IMR-90 (cell line): Measurements from ENCODE around the gene PRSS33. TPM values are rescaled to one million over a fixed set of nuclear protein-coding genes. Genes with fewer than 3 reads are reported as not detected.

ENCODE experiments used
- ATAC-seq: fragments of 200-7000 bp; cut with Tn5 transposase; 2 replicates; pipeline ENCODE4 v1.9.1; 2020; ENCODE audit warnings: low read depth, mild to moderate bottlenecking, moderate library complexity
- BruUV-seq: library from RNA; stranded (reverse); fragments of 400-500 nt; replicated peaks from 2 replicates; lab custom pipeline; 2021; lab: Mats Ljungman, UMichigan
- CTCF ChIA-PET: fragments of 300-600 bp; formaldehyde crosslinking; extraction: SDS; loops from one replicate; lab custom pipeline; 2021; ENCODE audit warnings: antibody characterized with exemption; lab: Yijun Ruan, JAX
- POLR2A ChIA-PET: fragments of 300-600 bp; sonication (Branson Sonifier 250); formaldehyde crosslinking; loops from one replicate; lab custom pipeline; 2022; ENCODE audit warnings: antibody characterized with exemption; ENCODE audit not compliant: unreplicated experiment; lab: Charles Lee
- DNase-seq: peaks from one replicate; pipeline ENCODE4 v3.0.0; 2013
- H2AFZ ChIP-seq: replicated peaks from 2 replicates; pipeline ENCODE3; 2013; ENCODE audit warnings: low read length, mild to moderate bottlenecking; ENCODE audit not compliant: poor library complexity
- H2AK5ac ChIP-seq: 2 replicates; pipeline ENCODE4 v1.6.1; 2013; ENCODE audit warnings: low read depth, low read length, inconsistent platforms
- H2AK9ac ChIP-seq: replicated peaks from 2 replicates; pipeline ENCODE3; 2013; ENCODE audit warnings: mild to moderate bottlenecking, low read depth, low read length, moderate library complexity; ENCODE audit not compliant: poor library complexity
- H2BK120ac ChIP-seq: 2 replicates; pipeline ENCODE4 v1.6.1; 2013; ENCODE audit warnings: low read depth, low read length, inconsistent platforms
- H2BK15ac ChIP-seq: 3 replicates; pipeline ENCODE4 v1.6.1; 2013; ENCODE audit warnings: low read depth, low read length, inconsistent platforms
- H2BK20ac ChIP-seq: 2 replicates; pipeline ENCODE4 v1.6.1; 2013; ENCODE audit warnings: low read depth, mild to moderate bottlenecking, inconsistent platforms, low read length, moderate library complexity
- H2BK5ac ChIP-seq: 2 replicates; pipeline ENCODE4 v1.6.1; 2013; ENCODE audit warnings: mild to moderate bottlenecking, low read depth, low read length, inconsistent platforms; ENCODE audit not compliant: poor library complexity, severe bottlenecking
- H3K14ac ChIP-seq: replicated peaks from 2 replicates; pipeline ENCODE4 v1.6.1; 2013; ENCODE audit warnings: low read depth, low read length, inconsistent platforms
- H3K18ac ChIP-seq: 2 replicates; pipeline ENCODE4 v1.6.1; 2013; ENCODE audit warnings: low read depth, low read length, control low read depth
- H3K23ac ChIP-seq: 2 replicates; pipeline ENCODE4 v1.6.1; 2013; ENCODE audit warnings: low read depth, low read length, inconsistent platforms
- H3K27ac ChIP-seq: 2 replicates; pipeline ENCODE4 v1.5.1; 2013; ENCODE audit warnings: mild to moderate bottlenecking, control low read depth, low read length; ENCODE audit not compliant: insufficient read depth
- H3K27me3 ChIP-seq: 2 replicates; pipeline ENCODE4 v1.6.1; 2013; ENCODE audit warnings: low read length; ENCODE audit not compliant: control insufficient read depth, insufficient read depth
- H3K36me3 ChIP-seq: 2 replicates; pipeline ENCODE4 v1.6.1; 2013; ENCODE audit warnings: low read length, mixed read lengths; ENCODE audit not compliant: control insufficient read depth, insufficient read depth
- H3K4ac ChIP-seq: 2 replicates; pipeline ENCODE4 v1.6.1; 2013; ENCODE audit warnings: low read depth, low read length, inconsistent platforms
- H3K4me1 ChIP-seq: 2 replicates; pipeline ENCODE4 v1.6.1; 2013; ENCODE audit warnings: low read length, mixed read lengths; ENCODE audit not compliant: control insufficient read depth, insufficient read depth
- H3K4me2 ChIP-seq: 2 replicates; pipeline ENCODE4 v1.6.1; 2013; ENCODE audit warnings: low read depth, mild to moderate bottlenecking, control low read depth, low read length, moderate library complexity
- H3K4me3 ChIP-seq: 2 replicates; pipeline ENCODE4 v1.5.1; 2013; ENCODE audit warnings: low read depth, mild to moderate bottlenecking, control low read depth, low read length, moderate library complexity; ENCODE audit not compliant: insufficient read depth
- H3K56ac ChIP-seq: 2 replicates; pipeline ENCODE4 v1.6.1; 2013; ENCODE audit warnings: low read length, inconsistent platforms; ENCODE audit not compliant: insufficient read depth; ENCODE audit errors: extremely low read depth
- H3K79me1 ChIP-seq, 2 experiments: 2 replicates each; pipeline ENCODE4 v1.6.1; 2013; ENCODE audit warnings: low read length in 2 of 2, inconsistent platforms in 1 of 2, low read depth in 1 of 2
- H3K9ac ChIP-seq: 2 replicates; pipeline ENCODE4 v1.6.1; 2013; ENCODE audit warnings: low read depth, low read length, control low read depth
- H3K9me1 ChIP-seq: 2 replicates; pipeline ENCODE4 v1.6.1; 2013; ENCODE audit warnings: low read length, inconsistent platforms; ENCODE audit not compliant: insufficient read depth
- H3K9me3 ChIP-seq: 2 replicates; pipeline ENCODE4 v1.6.1; 2013; ENCODE audit warnings: low read length; ENCODE audit not compliant: control insufficient read depth, insufficient read depth
- H4K20me1 ChIP-seq: 2 replicates; pipeline ENCODE4 v1.6.1; 2013; ENCODE audit warnings: low read length, inconsistent platforms; ENCODE audit not compliant: insufficient read depth
- H4K5ac ChIP-seq: 2 replicates; pipeline ENCODE4 v1.6.1; 2013; ENCODE audit warnings: mild to moderate bottlenecking, low read depth, low read length, control low read depth
- H4K8ac ChIP-seq, 2 experiments: 2 replicates each; pipeline ENCODE4 v1.6.1; 2013; ENCODE audit warnings: low read depth in 2 of 2, low read length in 2 of 2, control low read depth in 1 of 2, inconsistent platforms in 1 of 2
- H4K91ac ChIP-seq: 2 replicates; pipeline ENCODE4 v1.6.1; 2013; ENCODE audit warnings: low read depth, low read length, inconsistent platforms; ENCODE audit not compliant: insufficient read depth
- FOS ChIP-seq: fragments of 150-350 bp; IDR thresholded peaks from 2 replicates; pipeline ENCODE4 v1.6.1; 2016; ENCODE audit warnings: low read depth, low read length
- MAFK ChIP-seq: IDR thresholded peaks from 2 replicates; pipeline ENCODE4 v1.6.1; 2012; ENCODE audit warnings: low read depth, low read length, improper control_type of control experiment
- NFE2L2 ChIP-seq: fragments of 150-350 bp; IDR thresholded peaks from 2 replicates; pipeline ENCODE4 v1.6.1; 2016; ENCODE audit warnings: low read depth, mild to moderate bottlenecking, low read length
- RAD21 ChIP-seq: IDR thresholded peaks from 2 replicates; pipeline ENCODE4 v1.6.1; 2012; ENCODE audit warnings: low read length, improper control_type of control experiment
- RFX5 ChIP-seq: IDR thresholded peaks from 2 replicates; pipeline ENCODE4 v1.8.0; 2012; ENCODE audit warnings: low read depth, mild to moderate bottlenecking, low read length, moderate library complexity
- WGBS, 2 experiments: methylation state at CpG; one replicate each; pipeline versions ENCODE4 v1.1.5 to v1.1.7; 2013; ENCODE audit warnings: missing lambda C conversion rate in 2 of 2; ENCODE audit not compliant: insufficient read length in 1 of 2; ENCODE audit errors: extremely low coverage in 2 of 2; 5-methylcytosine and 5-hydroxymethylcytosine counted together
- dilution Hi-C: fragments of 300-500 bp; cut with HindIII; formaldehyde crosslinking; loops from one replicate; pipeline ENCODE4 v1.14.3; 2018; ENCODE audit warnings: low sequenced_read_pairs; ENCODE audit not compliant: unreplicated experiment
- in situ Hi-C: fragments of 300-500 bp; cut with MboI; formaldehyde crosslinking; loops from 3 replicates; pipeline ENCODE4 v1.14.3; 2019; ENCODE audit warnings: low sequenced_read_pairs, inconsistent platforms, mixed read lengths
- intact Hi-C: fragments of 100-400 bp; cut with micrococcal nuclease; formaldehyde crosslinking; loops from 2 replicates; pipeline ENCODE4 v1.10.0; 2022
- polyA plus RNA-seq, 3 experiments: library from polyadenylated mRNA; depleted of rRNA; stranded (reverse); fragments of >200 nt; gene quantifications; 2 replicates each; pipeline ENCODE4 v1.2.3, GENCODE V29; 2012; ENCODE audit warnings: low replicate concordance in 1 of 3
- total RNA-seq: library from RNA; depleted of rRNA; stranded (reverse); fragments of >200 nt; gene quantifications from 2 replicates; pipeline ENCODE4 v1.2.3, GENCODE V29; 2012

The PRSS33 gene
- total and polyA plus RNA-seq, 2 of the 4 experiments (the other 2 are of a cell fraction) = not detected

DNA sequence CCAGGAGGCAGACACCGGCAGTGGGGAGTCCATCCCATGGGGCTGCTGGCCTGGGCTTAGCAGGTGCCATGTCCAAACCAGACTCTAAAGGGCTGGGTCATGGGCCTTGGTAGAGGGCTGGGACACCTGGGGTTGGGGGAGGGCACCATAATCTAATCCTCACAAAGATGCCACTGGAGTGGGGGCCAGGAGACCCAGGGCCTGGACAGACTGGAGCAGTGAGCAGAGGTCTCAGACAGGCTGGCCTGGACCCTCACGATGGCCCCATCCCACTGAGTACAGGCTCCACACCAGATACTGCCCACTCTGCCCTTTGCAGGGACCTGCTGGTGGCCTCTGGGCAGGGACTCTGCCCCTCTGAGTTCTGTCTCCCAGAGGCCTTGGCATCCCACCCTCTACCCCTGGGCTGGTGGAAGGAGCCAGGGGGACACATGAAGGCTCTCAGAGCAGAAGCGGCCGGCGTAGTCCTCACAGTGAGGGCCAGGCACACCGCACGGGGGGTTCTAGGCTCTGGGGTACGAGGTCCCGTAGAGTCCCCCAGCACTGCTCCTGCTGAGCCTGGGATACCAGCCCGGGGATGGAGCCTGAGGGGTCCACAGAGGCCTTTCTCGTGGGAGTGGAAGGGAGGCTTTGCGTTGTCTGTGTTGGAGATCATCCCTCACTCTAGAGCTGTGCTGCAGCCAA lies 44.9 kb downstream of the PRSS33 start:
- Histone ChIP-seq H3K56ac (no peak overlapping the region), H3K27me3 (no peaks in the 10 kb centered on the region; the same call in 1 of the 2 replicates), H3K9me1 (no peaks in the 10 kb centered on the region), H3K79me1 (no peaks in the 10 kb centered on the region), H2AK9ac (no peak overlapping the region), H3K9ac (no peak overlapping the region), H2BK20ac (no peak overlapping the region), H3K36me3 (no peaks in the 10 kb centered on the region), H2BK120ac (no peak overlapping the region), H4K5ac (no peak overlapping the region), H3K4ac (no peak overlapping the region), H3K23ac (no peak overlapping the region), H2AK5ac (no peak overlapping the region), H3K4me3 (no peak overlapping the region), H3K4me2 (no peak overlapping the region), H3K4me1 (no peaks in the 10 kb centered on the region), H2BK5ac (no peak overlapping the region), H3K14ac (no peak overlapping the region), H3K9me3 (no peaks in the 10 kb centered on the region), H2BK15ac (no peak overlapping the region), H4K20me1 (no peaks in the 10 kb centered on the region), H3K27ac (no peak overlapping the region), H2AFZ (no peak overlapping the region), H4K91ac (no peak overlapping the region), H4K8ac (no peak overlapping the region), H3K18ac (no peak overlapping the region)
- intact Hi-C loops (no loop called here), dilution Hi-C loops (no loop called here), in situ Hi-C loops (no loop called here)
- no peak for ATAC-seq
- POLR2A ChIA-PET = interaction anchor here (0.6 kb wide), 1 partner anchor 25 kb away, joined by 6 read pairs; no protein-coding TSS in a partner anchor
- TF ChIP-seq RAD21 (no peak), MAFK (no peak), NFE2L2 (no peak), RFX5 (no peak), FOS (no peak)
- no peak for DNase-seq
- WGBS, 2 experiments = no CpG with 5 or more reads among the region's 12 CpGs
- CTCF ChIA-PET = no interaction called here
- BruUV-seq = no TSS peak
